GM12874 (cell line): ENCODE results near the gene ABCA5.

Experiments used
- TF ChIP-seq, protein P1 (sequence below): IDR thresholded peaks from 2 replicates; pipeline ENCODE4 v1.5.1; 2011; ENCODE audit warnings: low read depth, mild to moderate bottlenecking, control low read depth, low read length, moderate library complexity; ENCODE audit not compliant: insufficient read depth

ABCA5 gene

DNA sequence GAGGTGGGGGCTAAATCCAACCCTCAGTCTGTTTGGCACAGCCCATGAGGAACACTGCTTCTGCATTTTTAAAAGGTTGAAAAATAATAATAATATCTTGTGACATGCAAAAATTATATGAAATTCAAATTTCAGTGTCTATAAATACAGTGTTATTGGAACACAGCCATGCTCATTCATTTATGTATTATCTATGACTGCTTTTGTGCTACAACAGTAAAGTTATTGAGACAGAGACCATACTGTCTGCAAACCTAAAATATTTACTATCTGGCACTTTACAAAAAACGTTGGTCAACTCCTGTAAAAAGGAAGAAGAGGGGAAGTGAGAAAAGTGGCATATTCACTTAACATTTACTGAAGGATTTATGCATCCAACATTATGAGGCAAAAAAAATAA lies 3.1 kb downstream of the ABCA5 start:
- TF ChIP-seq, protein P1, sequence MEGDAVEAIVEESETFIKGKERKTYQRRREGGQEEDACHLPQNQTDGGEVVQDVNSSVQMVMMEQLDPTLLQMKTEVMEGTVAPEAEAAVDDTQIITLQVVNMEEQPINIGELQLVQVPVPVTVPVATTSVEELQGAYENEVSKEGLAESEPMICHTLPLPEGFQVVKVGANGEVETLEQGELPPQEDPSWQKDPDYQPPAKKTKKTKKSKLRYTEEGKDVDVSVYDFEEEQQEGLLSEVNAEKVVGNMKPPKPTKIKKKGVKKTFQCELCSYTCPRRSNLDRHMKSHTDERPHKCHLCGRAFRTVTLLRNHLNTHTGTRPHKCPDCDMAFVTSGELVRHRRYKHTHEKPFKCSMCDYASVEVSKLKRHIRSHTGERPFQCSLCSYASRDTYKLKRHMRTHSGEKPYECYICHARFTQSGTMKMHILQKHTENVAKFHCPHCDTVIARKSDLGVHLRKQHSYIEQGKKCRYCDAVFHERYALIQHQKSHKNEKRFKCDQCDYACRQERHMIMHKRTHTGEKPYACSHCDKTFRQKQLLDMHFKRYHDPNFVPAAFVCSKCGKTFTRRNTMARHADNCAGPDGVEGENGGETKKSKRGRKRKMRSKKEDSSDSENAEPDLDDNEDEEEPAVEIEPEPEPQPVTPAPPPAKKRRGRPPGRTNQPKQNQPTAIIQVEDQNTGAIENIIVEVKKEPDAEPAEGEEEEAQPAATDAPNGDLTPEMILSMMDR = no peak

DNA sequence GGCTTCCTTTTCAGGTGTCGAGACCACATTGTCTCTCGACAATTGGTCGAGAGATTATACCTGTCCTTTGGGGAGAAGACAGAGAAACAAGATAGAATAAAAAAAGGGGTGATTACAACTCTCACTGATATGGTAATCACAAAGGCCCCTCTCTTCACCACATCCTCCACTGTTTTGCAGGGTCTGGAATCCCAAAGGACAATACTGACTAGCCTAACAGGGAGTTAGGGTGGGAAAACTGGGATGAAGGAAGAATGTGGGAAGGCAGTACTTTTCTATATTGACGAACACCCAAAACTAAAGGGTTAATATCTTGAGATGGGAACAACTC lies 6.1 kb downstream of the ABCA5 start:
- TF ChIP-seq, protein P1 = no peak

DNA sequence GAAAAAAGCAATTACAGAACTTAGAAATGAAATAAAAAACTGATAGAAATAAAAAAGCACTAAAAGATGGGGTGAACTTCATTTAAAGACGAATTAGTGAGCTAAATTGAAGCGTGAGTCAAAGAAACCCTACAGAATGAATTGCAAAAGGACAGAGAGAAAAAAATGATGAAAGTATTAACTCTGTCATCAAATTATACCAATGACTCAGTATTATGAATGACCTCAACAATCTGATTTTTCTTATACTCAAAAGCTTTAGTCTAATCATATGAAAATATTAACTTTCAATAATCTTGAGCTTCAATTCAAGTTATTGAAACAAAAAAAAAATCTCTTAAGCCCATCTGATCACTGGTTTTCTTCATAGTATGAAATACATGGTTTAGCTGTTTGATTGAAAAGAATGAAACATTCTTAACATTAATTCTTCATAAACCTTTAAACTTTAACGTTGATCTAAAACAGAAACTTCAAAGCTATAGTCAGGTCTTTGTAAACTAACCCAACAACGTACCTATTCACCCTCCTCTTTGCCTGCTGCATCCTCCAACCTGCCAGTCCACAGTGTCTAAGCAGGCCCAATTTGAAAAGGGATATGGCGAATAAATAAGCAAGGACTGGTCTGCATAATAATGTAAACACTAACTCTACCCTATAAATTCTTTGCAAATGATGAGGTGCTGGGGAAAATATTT lies 6.6 kb downstream of the ABCA5 start:
- TF ChIP-seq, protein P1 = no peak

DNA sequence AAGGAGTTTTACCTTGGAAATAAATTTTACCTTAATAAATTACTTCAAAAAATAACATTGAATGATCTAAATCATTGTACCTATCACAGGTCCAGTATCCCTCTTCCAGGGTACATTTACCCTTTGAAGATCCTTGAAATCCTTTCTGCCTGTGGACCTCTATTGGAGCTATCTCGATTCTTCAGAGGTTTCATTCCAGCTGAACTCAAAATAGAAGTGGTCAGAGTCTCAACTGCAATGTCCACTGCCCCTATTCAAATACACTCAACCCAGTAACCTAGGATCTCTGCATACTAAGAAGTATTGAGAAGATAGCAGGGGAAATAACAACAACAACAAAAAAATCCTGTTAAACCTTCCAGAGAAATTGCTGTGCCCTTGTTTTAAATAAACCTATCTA lies 9.3 kb downstream of the ABCA5 start:
- TF ChIP-seq, protein P1 = no peak

DNA sequence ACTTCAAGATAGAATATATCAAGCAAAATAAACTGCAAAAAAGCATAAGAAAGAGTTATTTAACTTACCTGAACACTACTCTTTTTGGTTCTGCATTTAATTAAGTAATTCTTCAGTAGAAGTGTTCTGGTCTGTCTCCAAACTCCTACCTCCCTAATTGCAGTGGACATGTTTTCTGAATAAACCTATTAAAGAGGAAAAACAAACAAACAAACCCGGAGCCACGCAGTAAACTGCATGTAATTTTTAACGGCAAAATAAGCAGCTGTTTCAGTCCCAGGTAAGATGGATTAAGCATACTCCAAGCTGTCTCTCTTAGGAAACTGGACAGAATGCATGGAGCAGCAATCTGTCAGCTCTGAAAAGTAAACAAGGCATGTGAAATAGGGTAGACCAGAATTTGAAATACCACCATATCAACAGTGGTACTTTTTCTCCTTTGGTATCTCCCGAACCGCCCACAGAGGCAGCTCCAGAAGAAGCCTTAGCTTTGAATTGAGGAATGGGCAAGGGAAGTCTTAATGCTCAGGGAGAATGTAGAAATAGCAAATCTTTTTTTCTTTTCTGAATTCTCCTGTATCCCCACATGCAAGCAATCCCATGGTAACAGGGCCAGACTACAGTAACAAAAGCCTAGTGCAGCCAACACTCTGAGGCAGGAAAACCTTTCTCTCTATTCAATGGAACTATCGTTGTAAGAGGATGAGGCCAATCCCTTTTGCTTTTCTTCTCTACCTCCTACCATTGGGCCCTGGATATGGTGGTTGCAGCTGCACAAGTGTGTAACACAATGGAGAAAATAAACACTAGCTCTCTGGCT lies 12.5 kb downstream of the ABCA5 start:
- TF ChIP-seq, protein P1 = no peak

DNA sequence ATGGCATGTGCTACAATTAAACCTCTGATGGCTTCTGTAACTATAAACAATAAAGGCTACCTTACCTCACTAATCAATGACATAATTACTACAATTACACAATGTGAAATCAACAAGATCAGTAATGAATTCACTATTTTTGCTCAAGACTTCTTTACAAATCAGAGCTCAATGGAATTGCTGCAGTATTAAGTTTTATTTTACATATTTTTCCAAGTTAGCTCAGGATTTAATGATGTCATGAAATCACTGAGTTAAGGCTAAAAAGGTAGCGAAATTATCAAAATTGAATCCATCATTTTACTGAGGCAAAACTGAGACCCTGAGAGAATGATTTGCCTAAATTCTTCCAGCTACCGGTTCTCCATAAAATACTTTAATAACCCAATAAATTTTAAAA lies 21.8 kb downstream of the ABCA5 start:
- TF ChIP-seq, protein P1 = no peak

DNA sequence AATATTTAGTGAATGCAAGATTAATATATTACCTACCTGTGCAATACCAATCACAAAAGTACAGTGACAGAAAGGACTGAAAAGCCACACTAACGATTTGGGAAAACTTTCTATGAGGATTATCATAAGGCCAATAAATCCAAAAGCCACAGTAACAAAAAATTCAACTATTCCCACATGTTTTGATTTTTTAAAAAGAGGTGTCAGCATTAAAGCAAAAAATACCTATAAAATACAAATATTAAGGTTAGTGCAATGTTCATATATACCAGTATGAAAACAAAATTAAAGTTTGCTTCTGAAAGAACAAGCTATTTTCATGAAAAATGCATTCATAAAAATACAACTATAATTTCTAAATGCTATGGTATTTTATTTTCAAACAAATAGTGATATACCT lies 24.3 kb downstream of the ABCA5 start:
- TF ChIP-seq, protein P1 = no peak
